GM12864 (cell line): Measurements from ENCODE around the gene ARL5C.
A peak's percentile ranks its signal among the peaks of the same experiment; 100 is the strongest.

Experiments used
- DNase-seq: peaks from one replicate; pipeline ENCODE4 v3.0.0-alpha.2; 2011; ENCODE audit warnings: low read depth
- H3K4me3 ChIP-seq: 2 replicates; pipeline ENCODE4 v1.5.1; 2011; ENCODE audit warnings: mild to moderate bottlenecking, low read depth, low read length, control low read depth
- TF ChIP-seq, protein P1 (sequence below): IDR thresholded peaks from 2 replicates; pipeline ENCODE4 v1.5.1; 2011; ENCODE audit warnings: low read depth, mild to moderate bottlenecking, moderate library complexity, low read length, control low read depth, inconsistent platforms; ENCODE audit errors: missing control alignments

The ARL5C gene

GRCh38 chr17:39208893-39209292, 42.9 kb upstream of the ARL5C start:
- H3K4me3 ChIP-seq, result no peak overlapping the region
- DNase-seq, result no peak
- TF ChIP-seq, protein P1, sequence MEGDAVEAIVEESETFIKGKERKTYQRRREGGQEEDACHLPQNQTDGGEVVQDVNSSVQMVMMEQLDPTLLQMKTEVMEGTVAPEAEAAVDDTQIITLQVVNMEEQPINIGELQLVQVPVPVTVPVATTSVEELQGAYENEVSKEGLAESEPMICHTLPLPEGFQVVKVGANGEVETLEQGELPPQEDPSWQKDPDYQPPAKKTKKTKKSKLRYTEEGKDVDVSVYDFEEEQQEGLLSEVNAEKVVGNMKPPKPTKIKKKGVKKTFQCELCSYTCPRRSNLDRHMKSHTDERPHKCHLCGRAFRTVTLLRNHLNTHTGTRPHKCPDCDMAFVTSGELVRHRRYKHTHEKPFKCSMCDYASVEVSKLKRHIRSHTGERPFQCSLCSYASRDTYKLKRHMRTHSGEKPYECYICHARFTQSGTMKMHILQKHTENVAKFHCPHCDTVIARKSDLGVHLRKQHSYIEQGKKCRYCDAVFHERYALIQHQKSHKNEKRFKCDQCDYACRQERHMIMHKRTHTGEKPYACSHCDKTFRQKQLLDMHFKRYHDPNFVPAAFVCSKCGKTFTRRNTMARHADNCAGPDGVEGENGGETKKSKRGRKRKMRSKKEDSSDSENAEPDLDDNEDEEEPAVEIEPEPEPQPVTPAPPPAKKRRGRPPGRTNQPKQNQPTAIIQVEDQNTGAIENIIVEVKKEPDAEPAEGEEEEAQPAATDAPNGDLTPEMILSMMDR, result no peak

DNA sequence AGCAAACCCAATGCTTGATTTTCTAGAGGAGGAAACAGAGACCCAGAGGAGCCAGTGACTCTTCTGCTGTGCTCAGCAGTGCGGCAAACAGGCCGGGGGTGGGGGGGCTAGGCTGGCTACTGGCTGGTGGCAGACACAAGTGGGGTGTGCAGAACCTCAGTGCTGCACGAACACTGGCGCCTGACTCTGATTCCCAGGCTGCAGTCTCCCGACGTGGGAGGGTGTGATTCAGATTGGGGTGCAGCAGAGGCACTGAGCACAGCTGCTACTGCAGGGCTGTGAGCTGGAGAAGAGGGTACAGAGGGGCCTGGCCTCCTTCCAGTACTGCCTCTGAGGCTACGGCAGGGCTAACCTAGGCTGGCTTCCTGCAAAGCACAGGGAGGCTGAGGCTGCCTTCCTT, 42.2 kb upstream of the ARL5C start:
- TF ChIP-seq, protein P1, result no peak
- DNase-seq, result no peak
- no peak overlapping the region for H3K4me3 ChIP-seq

DNA sequence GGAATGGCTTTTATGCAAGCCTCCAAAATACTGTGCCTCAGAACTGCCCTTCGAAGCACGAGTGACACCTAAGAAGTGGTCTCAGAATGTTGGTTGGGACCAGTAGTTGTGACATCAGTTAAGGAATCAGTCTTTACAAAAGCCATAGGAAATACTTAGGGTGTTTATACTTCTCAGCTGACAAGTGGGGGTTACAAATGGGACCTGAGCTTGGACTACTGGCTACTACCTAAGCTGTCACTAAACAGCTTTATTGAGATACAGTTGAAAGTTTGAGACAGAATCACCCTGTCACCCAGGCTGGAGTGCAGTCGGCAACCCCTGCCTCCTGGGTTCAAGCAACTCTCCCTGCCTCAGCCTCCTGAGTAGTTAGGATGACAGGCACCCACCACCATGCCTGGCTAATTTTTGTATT, 39.2 kb upstream of the ARL5C start:
- TF ChIP-seq, protein P1, result no peak
- DNase-seq, result no peak

GRCh38 chr17:39204245-39204644, 38.3 kb upstream of the ARL5C start:
- TF ChIP-seq, protein P1, result no peak
- DNase-seq, result no peak
- no peak overlapping the region for H3K4me3 ChIP-seq

More for the DNA sequence above, 39.2 kb upstream of the ARL5C start:
- no peak overlapping the region for H3K4me3 ChIP-seq

GRCh38 chr17:39200957-39201510, 35.1 kb upstream of the ARL5C start:
- DNase-seq, result no peak
- peak overlapping the region; percentile 86 for H3K4me3 ChIP-seq
- TF ChIP-seq, protein P1, result no peak

GRCh38 chr17:39200070-39200879, 34.3 kb upstream of the ARL5C start, which contains the start of gene RPL19:
TSS of gene RPL19 (plus strand) at chr17:39200283. CDS start at chr17:39200345, 62 bp downstream.
- TF ChIP-seq, protein P1, result no peak
- peak within 1 kb of the TSS; percentile 86 for H3K4me3 ChIP-seq
- DNase-seq, result no peak

DNA sequence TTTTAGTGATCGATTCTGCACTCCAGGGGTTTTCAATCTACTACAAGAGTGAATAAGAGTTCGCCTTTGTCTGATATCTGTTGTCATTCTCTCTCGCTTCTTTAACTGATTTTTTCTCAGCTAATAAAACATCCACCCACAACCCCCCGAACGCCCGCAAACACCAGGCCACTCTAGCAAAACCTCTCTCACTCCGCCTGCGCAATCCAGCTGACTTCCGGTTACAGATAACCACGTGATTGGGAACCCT, 33.8 kb upstream of the ARL5C start:
- peak overlapping the region; percentile 86 for H3K4me3 ChIP-seq
- TF ChIP-seq, protein P1, result no peak
- peak; percentile 93 for DNase-seq
